ENCODE results near the gene STRIP2.

The STRIP2 gene

GRCh38 chr7:129497156-129497555 lies 62.9 kb downstream of the STRIP2 start:
- DNase-seq = no peak

GRCh38 chr7:129498021-129498420 lies 63.8 kb downstream of the STRIP2 start:
- no peak for DNase-seq

GRCh38 chr7:129499999-129500398 lies 65.8 kb downstream of the STRIP2 start:
- no peak for DNase-seq

- peak; percentile 71 to 83 (median 76) for DNase-seq
These were observed 67.8 kb downstream of the STRIP2 start, which contains the start of gene SMKR1 for GRCh38 chr7:129501760-129502707. TSS of gene SMKR1 (plus strand) at chr7:129502531. CDS start at chr7:129502825, 294 bp downstream.

- DNase-seq = peak in 2 of 4 experiments; percentile 14 to 27
These were observed 68.8 kb downstream of the STRIP2 start for GRCh38 chr7:129502708-129503685.

GRCh38 chr7:129503725-129504124 lies 69.5 kb downstream of the STRIP2 start:
- DNase-seq = no peak

GRCh38 chr7:129512192-129512591 lies 78.0 kb downstream of the STRIP2 start:
- DNase-seq = no peak

- DNase-seq = no peak
These were observed 79.3 kb downstream of the STRIP2 start for GRCh38 chr7:129513546-129513945.

- no peak for DNase-seq
These were observed 80.5 kb downstream of the STRIP2 start for GRCh38 chr7:129514683-129515082.

GRCh38 chr7:129515381-129515780 lies 81.1 kb downstream of the STRIP2 start:
- no peak for DNase-seq

GRCh38 chr7:129517931-129518330 lies 83.7 kb downstream of the STRIP2 start:
- DNase-seq = peak in 3 of 4 experiments; percentile 22 to 60 (median 38)

GRCh38 chr7:129519464-129519863 lies 85.2 kb downstream of the STRIP2 start:
- no peak for DNase-seq

GRCh38 chr7:129522088-129522970 lies 88.1 kb downstream of the STRIP2 start:
- DNase-seq = peak in 1 of 4 experiments; percentile 12

GRCh38 chr7:129522971-129523340 lies 88.7 kb downstream of the STRIP2 start:
- DNase-seq = no peak

- DNase-seq = no peak
These were observed 89.7 kb downstream of the STRIP2 start for GRCh38 chr7:129523924-129524323.

GRCh38 chr7:129524405-129524804 lies 90.2 kb downstream of the STRIP2 start:
- DNase-seq = peak; percentile 25 to 67 (median 60)

- DNase-seq = no peak
These were observed 91.1 kb downstream of the STRIP2 start for GRCh38 chr7:129525225-129525862.

GRCh38 chr7:129529643-129530042 lies 95.4 kb downstream of the STRIP2 start:
- no peak for DNase-seq

GRCh38 chr7:129530795-129531391 lies 96.7 kb downstream of the STRIP2 start:
- DNase-seq = peak; percentile 30 to 70 (median 52)

- no peak for DNase-seq
These were observed 97.5 kb downstream of the STRIP2 start for GRCh38 chr7:129531721-129532120.

- no peak for DNase-seq
These were observed 98.1 kb downstream of the STRIP2 start for GRCh38 chr7:129532375-129532774.

Measured in suppressor macrophage (primary cell).